Amniotic epithelial cell (primary cell): ENCODE results near the gene CIZ1.
"Not testable (repeated sequence)": the region's sequence is repeated elsewhere in the genome, so short reads cannot be mapped to it uniquely, and the experiment has no call there.

Experiments used
- DNase-seq: peaks from one replicate; pipeline ENCODE4 v3.0.0-alpha.2; 2010; ENCODE audit warnings: low read depth

CIZ1 gene, protein sequence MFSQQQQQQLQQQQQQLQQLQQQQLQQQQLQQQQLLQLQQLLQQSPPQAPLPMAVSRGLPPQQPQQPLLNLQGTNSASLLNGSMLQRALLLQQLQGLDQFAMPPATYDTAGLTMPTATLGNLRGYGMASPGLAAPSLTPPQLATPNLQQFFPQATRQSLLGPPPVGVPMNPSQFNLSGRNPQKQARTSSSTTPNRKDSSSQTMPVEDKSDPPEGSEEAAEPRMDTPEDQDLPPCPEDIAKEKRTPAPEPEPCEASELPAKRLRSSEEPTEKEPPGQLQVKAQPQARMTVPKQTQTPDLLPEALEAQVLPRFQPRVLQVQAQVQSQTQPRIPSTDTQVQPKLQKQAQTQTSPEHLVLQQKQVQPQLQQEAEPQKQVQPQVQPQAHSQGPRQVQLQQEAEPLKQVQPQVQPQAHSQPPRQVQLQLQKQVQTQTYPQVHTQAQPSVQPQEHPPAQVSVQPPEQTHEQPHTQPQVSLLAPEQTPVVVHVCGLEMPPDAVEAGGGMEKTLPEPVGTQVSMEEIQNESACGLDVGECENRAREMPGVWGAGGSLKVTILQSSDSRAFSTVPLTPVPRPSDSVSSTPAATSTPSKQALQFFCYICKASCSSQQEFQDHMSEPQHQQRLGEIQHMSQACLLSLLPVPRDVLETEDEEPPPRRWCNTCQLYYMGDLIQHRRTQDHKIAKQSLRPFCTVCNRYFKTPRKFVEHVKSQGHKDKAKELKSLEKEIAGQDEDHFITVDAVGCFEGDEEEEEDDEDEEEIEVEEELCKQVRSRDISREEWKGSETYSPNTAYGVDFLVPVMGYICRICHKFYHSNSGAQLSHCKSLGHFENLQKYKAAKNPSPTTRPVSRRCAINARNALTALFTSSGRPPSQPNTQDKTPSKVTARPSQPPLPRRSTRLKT

DNA sequence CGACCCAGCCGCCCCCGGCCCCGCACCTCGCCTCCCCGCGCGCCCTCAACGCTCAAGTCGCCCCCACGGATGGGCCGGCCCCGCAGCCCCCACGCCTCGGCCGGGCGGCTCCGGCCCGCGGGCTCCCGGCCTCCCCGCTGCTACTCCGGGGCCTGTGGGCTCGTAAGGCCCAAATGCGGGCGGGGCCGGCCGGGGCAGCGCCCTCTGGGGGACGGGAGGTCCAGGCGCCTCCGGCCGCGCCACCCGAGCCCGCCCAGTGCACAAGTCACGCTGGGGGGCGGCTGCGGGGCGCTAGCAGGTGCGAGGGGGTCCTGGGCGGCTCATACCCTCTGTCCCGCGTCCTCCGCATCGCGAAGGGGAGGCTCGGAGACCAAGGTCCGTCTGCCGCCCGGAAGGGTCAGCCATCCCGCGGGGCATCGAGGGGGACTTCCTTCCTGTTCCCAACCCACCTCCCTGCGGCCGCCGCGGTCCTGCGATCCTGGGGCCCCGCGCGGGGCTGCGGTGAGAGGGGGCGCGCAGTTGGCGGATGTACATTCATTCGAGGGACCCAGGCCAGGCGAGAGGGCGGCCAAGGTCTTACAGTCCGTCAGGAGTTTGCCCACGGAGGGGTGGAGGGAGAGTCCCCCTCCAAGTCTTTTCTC lies at the start of gene CIZ1:
TSS of gene CIZ1 (minus strand) at position 167 of the 641 bp plus-strand sequence. CDS start 715 bp downstream, outside the sequence.
- peak; percentile 66 for DNase-seq

DNA sequence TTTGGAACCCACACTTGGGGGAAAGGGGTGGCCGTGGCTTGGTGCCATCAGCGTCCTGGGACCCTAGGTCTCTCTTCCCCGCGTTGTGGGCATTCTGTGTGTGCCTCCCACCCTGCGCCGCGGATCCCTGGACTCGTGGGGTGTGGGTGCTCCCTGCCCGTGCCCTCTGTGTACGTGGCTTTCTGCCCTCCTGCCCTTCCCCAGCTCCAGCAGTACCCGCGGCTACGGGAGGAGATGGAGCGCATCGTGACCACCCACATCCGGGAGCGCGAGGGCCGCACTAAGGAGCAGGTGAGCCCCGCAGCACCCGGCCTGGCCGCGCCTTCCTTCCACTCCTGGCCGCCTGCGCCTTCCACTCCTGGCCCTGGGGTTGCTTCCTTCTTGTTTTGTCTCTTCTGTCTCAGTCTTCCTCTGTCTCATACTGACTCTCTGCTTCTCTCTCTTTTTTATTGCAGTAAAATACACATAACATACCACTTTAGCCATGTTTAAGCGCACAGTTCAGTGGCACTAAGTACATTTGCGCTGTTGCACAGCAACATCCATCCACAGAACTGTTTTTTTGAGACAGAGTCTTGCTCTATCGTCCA lies 42.5 kb upstream of the CIZ1 start:
- no peak for DNase-seq

DNA sequence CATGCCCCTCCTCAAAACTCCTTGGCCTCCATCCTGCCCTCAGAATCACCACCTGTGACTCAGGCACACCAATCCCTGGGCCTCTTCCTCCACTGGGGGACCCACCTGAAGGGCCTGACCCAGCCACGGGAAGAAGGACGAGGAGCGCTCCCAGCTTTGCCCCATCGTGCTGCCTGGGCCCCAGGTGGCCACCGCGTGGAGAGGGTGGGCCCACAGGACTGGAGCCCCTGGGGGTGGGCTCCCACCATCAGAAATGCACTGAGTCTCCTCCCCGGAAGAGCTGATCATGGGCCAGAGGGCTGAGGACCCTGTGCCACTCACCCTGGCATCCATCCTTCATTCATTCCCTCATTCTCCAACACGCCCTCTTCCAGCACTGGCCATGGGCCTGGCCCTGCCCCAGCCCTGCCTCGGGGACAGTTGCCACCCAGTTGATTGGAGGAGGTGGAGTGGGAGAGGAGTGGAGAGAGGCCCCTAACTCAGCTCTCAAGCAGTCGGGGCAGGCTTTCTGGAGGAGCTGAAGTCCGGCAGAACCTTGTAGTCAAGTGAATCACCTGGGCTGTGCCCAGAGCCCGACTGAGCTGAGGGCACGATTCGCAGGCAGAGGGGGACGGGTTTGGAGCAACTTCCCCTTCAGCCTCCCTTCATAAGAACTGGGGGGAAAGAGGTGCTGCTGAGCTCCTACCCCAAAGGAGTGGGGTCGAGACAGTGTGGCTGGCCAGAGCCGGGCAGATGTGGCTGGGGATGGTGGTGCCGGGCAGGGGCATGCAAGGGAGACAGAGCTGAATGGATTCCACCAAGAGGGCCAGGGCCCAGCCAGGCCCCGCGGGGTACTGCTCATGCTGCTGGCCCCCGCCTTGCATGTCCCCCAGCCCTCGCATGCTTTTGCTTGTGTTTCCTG lies 41.4 kb upstream of the CIZ1 start:
- DNase-seq: no peak

DNA sequence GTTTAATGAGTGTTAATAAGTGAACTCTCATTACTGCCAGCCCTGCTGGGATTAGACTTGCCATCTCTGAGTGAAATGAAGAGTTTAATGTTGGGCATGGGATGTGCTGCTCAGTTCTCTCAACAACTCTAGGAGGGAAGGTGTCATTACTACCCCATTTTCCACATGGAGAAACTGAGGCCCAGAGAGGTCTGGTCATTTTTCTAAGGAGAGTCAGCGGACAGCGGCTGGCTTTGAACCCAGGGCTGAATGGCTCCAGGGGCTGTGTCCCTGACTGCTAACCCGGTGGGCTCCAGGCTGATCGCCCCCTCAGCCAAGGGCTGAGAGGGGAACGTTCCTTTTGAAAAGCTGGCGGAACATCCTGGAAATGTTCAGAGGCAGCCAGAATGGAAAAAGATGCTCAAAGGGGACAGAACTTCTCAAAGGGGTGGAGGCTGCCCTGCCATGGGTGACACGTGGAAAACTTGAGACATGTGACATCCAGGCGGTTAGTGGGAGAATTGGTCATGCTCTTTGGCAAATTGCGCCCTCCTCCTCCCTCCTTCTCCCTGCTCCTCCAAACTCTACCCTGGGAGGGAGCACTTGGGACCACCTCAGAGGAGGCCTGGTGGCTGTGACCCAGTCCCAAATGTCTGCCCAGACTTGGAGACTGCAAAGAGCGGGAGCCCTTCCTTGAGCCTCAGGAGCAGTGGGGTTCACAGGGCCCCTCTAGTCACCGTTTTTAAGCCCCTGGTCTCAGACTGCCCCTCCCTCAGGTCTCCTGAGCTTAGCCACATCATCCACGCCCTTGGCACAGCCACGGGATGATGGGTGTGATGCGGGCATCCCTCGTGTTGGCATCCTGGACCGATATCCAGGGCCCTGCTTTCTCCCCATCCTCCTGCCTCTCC lies 40.5 kb upstream of the CIZ1 start:
- no peak for DNase-seq

DNA sequence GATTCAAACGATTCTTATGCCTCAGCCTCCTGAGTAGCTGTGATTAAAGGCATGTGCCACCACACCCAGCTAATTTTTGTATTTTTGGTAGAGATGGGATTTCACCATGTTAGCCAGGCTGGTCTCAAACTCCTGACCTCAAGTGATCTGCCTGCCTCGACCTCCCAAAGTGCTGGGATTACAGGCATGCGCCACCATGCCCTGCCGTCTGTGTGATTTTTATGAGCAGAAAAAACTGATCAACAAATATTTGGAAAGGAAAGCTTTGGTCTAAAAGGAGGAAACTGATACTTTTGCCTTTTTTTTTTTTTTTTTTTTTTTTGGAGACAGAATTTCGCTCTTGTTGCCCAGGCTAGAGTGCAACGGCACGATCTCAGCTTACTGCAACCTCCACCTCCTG lies 39.5 kb upstream of the CIZ1 start:
- DNase-seq: not testable (repeated sequence)

DNA sequence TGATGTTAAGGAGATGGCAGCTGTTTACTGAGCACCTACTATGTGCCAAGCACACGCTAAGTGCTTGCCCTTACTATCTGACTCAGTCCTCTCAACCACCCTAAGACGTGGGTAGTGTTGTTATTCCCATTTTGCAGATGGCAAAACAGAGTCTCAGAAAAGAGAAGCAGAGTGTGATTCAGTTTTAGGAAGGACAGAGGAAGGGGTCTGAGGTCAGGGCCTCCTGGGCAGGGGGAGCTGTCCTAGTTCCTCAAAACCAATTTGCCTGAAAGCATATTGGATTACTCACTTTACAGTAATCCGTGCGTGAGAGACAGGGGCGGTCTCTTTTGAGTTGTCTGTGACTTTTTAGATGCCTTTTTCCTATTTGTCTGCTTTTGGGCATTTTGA lies 35.0 kb upstream of the CIZ1 start:
- no peak for DNase-seq

DNA sequence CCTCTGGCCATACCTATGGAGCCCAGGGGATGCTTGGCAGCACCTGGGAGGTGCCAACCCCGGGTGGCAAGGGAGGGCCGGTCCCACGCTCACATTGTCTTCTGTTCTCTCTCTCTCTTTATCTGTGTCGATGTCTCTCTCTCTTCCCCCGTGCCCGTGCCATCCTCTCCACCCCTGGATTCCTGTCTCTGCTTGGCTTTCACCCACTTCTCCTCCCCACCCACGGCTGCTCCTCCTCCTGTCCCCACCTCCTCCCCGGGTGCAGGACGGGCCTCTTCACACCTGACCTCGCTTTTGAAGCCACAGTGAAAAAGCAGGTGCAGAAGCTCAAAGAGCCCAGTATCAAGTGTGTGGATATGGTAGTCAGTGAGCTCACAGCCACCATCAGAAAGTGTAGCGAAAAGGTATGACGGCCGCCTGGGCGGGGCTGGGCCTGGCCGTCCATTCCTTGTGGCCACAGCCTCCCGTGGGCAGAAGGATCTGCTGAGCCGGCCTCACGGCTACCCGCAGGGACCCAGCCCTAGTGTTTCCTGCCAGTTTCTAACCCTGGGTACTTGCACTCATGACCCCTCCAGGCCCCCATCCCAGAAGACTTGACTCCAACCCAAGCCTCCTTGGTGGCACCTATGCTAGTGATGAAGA lies 34.5 kb upstream of the CIZ1 start:
- DNase-seq: no peak

DNA sequence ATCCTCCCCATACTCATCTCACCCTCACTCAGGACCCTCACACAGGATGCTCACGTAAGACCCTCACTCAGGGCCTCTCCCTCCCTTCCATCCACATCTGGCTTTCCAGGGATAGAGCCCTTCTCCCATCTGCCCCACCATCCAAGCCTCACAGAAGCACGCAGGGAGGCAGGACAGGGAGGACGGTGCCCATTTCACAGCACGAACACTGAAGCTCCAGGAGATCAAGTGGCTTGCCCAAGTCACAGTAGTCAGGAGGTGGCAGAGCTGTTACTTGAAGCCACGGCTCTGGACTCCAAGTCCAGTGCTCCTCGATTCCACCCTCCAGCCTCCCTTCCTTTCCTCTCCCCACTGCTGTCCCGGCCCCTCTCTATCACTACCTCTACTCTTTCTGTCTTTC lies 33.5 kb upstream of the CIZ1 start:
- no peak for DNase-seq

DNA sequence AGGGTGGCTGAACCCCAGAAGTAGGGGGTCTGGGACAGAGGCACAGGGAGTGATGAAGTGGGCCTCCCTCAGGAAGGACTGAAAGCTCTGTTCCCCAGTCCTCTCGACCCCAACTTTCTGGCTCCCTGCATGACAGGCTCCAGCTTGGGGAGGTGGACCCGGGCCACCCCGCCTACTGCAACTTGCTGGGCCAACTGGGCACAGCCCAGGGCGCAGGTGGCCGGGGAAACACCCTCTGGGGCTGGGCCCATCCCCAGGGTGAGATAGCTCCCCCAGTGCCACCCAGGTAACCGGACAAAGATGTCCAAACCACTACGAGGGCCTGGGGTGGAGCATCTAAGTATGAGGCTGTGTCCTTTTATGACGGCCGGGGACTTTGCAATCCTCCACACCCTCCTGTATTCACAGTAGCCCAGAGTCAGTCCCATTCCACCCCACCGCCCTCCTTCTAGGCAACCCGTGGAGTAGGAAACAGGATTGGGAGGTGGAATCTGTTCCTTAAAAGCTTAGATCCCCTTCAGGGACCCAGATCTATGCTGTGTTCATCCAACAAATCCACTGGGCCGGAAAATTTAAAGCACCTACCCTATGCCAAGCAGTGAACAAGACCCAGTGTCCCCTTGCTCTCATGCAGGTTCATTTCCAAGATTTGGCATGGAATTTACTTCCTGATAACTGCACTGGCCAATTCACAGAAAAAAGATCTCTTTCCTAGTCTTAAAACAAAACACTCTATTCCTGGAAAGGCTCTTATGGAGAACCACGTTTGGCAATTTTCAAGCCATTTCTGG lies 31.7 kb upstream of the CIZ1 start:
- DNase-seq: no peak

DNA sequence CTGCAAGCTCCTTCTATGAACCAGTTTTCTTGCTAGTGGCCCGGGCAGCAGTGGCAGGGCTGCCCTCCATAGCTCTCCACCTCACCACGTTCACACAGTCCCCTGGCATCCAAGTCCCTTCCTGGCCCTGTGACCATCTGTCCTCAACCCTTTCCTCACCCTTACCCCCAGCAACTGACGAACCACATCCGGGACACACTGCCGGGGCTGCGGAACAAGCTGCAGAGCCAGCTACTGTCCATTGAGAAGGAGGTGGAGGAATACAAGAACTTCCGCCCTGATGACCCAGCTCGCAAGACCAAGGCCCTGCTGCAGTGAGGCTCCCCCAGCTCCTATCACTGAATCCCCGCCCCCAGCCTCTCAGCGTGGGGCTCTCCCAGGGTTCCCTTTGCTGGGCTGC lies 30.7 kb upstream of the CIZ1 start:
- DNase-seq: no peak

DNA sequence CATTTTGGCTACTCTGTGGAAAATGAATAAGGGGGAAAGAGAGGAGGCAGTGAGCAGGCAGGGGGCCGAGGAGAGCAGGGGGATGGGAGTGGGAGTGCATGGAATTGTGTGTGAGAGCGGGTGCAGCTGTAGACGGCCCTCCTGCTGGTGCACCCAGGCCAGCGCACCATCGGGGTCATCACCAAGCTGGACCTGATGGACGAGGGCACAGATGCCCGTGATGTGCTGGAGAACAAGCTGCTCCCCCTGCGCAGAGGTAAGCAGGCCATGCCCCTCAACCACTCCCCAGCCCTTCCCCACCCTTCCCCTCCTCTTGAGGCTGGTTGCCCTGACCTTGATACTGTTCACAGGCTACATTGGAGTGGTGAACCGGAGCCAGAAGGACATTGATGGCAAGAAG lies 28.5 kb upstream of the CIZ1 start:
- no peak for DNase-seq

DNA sequence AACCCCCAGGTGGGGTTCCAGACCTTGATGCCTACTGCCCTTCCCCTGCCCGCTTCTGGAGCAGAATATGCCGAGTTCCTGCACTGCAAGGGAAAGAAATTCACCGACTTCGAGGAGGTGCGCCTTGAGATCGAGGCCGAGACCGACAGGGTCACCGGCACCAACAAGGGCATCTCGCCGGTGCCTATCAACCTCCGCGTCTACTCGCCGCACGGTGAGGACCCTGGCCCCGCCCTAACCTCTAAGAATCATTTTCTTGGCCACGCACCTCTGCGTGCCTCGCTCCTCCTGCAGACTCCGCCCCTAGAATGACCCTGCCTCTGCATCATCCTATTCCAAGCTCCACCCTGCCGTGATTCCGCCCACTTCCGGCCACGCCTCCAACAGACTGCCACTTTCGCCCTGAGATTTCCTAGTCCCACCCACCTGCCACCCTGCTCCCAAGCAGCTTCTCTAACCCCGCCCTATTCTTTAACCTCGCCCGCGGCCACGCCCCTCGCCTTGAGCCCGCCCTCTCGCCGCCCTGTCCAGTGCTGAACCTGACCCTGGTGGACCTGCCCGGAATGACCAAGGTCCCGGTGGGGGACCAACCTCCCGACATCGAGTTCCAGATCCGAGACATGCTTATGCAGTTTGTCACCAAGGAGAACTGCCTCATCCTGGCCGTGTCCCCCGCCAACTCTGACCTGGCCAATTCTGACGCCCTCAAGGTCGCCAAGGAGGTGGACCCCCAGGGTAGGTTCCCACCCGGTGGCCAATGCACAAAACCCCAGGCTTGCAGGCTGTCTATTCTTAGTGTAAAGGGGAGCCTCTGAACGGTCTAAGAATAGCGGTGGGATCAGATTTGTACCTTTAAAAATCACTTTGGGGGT lies 27.4 kb upstream of the CIZ1 start:
- peak; percentile 95 for DNase-seq

DNA sequence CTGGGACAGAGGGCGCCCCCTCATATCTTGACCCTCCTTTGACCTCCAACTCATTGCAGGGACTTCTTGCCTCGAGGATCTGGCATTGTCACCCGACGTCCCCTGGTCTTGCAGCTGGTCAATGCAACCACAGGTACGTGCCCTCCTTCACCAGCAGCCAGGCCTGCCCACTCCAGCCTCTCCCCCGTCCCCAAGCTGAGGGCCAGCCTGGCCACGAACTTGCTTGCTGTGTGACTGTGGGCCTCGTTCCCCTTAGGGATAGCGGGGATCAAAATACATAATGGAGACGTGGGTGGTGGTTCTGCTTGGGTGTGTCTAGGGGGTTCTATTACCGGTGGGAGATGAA lies 26.8 kb upstream of the CIZ1 start:
- no peak for DNase-seq

DNA sequence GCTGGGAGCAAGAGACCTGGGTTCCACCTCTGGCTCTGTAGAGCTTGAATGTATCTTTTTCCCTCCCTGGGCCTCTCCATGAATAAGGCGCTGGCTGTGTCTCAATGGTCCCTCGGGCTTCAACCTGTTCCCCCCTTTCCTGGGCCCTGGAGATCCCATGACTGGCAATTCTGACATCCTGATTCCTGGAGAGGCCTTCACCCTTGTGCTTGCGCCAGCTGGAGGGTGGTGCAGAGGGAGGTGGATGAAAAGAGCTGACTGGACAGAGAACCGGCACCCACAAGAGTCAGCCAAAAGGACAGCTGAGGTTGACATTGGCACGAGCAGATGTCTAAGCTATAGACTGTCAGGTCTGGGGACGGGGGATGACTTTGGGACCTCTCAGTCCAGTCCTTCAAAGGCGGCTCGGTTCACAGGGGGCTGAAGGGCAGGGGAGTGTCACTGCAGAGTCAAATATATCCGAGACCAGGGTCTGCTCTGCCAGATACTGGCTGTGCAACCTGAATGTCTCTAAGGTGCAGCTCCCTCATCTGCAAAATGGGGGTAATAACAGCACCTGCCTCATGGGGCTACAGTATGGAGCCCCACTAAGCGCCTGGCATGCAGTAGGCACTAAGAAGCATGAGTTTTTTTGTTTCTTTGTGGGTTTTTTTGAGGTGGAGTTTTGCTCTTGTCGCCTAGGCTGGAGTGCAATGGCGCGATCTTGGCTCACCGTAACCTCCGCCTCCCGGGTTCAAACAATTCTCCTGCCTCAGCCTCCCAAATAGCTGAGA lies 25.6 kb upstream of the CIZ1 start:
- peak; percentile 55 for DNase-seq

DNA sequence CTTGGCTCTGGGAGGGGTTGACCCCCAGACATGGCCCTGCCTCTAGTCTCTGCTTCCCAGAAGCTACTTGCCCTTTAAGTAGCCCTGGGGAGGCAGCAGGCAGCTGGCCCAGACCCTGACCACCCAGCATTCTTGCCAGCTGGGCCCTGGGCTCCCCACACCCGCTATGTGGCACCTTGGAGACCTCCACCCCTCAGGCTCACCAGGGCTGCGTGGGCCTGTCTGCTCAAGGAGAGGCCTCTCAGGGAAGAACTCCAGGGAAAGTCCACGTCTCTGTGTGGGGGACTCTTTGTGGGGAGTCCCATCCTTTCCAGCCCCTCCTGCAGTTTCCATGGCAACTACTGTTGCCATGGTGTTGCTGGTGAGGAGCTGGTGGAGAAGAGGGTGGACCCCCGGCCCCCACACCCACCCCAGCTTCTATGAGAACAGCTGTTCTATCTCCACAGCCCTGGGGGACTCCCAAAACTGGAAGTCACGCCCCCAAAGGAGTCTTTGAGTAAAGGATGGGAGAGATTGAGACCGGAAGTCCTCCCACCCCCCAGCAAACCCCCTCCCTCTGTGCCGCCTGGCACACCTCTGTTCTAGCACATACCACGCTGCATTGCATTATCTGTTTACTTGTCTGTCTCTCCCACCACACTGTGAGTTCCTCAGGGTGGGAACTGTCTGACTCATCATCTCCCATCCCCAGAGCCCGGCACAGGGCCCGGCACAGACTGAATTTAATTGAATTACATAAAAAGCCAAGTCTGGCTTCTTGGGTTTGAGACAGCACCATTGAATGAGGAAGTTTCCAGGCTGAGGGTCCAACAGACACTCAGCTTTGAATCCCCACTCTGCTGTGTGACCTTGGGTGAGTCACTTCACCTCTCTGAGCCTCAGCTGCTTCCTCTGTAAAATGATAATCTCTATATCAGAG lies 24.4 kb upstream of the CIZ1 start:
- peak; percentile 93 for DNase-seq
